HG03571 (cell line): ENCODE results near the gene ACVR2B.

Experiments
- ATAC-seq: cut with Tn5 transposase; IDR thresholded peaks from one replicate; pipeline ENCODE4 v1.9.1; 2021; ENCODE audit not compliant: unreplicated experiment

The ACVR2B gene

DNA sequence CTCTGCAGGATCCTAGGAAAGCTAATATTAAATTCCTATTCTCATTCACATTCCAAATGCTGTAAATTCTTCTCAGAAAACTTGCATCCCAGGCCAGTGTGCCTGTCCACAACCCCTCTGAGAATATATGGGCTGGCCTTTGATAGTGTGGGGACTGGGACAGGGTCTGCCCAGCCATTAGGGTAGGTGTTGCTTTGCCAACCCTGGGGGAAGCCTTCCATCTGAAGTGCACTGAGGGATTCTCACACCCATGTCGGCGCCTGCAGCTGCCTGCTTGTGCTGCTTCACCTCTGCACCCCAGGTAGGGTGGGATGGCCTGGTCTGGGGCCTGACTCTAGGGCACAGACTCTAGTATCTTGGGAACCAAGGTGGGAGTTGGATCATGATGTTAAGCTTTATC is 27.2 kb downstream of the ACVR2B start:
- no peak for ATAC-seq

DNA sequence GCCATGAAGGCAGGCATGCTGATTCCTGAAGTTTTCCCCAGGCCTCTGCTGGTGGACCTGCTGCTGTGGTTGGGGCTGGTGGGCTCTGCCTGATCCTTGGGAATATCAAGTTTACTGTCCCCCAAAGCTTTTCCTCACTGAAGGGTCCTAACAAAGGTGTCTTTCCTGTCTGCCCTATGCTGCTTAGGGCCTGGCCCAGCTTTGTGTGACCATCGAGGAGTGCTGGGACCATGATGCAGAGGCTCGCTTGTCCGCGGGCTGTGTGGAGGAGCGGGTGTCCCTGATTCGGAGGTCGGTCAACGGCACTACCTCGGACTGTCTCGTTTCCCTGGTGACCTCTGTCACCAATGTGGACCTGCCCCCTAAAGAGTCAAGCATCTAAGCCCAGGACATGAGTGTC is 29.3 kb downstream of the ACVR2B start:
- no peak for ATAC-seq

DNA sequence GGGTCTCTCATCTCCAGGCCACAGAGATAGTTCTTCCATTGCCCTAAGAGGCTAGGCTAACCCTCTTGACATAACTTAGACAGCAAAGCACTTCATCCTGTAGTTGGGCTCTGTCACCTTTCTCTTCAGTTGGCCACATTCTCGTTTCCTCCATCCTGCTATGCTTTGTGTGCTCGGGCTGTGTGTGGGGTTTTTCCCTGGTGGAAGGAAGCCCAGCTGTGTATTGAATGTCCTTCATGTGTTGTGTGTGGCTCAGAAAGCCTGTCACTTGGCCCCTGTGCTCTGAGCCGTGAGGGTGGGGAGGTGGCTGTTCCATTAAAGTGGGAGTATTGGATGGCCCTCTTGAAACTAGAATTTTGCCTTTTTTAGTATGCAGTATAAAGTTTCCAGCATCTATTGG is 33.6 kb downstream of the ACVR2B start:
- peak; percentile 93 for ATAC-seq

DNA sequence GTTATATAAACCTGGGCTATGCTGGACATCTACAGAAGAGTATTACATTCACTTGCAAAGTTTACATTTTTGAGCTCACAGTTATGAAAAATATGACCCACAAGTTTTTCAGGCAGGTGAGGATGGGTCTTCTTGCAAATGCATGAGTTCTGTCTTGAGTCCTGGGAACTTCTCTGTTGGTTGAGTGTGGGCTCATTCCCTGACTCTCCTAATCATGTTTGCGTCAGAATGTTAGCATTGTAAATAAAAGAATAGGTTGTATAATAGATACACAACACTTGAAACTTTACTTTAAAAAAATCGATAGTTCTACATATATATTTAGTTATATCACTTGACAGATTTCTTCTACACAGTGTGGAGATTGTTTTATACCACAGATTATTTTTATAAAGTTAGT is 35.3 kb downstream of the ACVR2B start:
- ATAC-seq, result no peak

DNA sequence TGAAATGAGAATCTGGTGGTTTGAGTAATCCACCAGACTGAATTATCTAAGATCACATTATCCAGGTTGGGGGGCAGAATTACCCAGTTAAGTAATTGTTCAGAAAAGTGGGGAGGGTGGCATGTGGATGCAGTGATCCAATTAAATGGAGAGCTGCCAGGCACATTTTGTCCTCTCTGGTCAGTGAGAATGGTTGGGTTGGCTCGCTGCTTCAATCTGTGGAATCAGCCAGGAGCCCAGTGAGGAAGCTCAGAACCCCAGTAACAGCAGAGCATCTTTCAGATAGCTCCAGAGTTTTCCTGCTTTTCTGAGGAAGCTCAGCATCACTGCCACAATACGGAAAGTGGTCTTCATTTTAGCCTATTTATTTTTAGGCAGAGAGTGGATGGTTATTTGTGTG is 36.1 kb downstream of the ACVR2B start:
- no peak for ATAC-seq

DNA sequence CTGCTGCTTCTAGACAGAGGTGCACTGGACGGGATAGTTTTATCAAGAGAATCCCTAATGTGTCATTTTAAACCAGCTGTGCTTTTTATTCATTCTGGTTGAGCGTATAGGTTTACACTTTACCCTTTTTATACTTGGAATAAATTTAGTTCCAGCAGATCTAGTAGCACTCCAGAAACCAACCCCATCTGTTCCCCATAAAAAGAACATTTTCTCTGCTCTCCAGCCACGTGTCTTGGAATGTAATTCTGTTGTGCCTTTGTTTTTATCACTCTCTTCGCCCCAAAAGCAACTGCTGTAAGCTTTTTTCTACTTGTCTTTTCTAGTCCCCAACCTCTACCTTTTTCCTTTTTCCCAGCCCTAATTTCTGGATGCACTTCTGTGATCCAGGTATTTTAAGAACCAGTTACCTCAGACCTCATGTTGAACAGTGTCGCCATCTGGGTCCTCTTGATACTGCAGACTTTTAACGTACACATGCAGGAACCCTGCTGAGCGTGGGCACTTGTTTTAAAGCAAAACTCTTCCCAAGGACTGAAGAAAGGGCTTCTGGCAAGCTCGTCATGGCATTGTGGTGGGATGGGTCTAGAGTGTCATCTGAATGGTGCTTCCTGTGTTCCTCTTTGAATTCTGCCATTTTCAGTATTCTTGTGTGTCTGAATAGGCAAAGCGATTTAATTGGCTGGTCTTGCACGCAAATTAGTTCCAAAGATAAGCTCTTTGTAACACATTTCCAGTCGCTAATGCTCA is 36.8 kb downstream of the ACVR2B start:
- no peak for ATAC-seq

DNA sequence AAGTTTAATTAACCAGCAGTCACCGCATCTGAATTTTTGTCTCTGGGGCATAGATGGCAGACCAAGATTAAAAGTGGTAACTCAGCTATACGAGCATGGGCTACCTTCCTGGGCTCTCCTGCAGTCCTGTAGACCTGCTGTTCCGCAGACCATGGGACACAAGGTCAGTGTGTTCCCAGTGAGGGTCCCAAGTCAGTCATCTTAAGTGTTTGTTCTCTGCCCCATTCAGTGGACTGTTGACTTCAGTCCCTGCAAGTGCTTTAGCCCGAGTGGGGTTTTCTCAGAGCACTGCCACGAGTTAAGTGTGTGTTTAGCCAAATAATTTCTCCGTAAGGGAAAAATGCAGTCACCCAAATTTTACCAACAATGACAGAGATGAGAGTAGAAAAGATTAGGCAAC is 37.5 kb downstream of the ACVR2B start:
- no peak for ATAC-seq

DNA sequence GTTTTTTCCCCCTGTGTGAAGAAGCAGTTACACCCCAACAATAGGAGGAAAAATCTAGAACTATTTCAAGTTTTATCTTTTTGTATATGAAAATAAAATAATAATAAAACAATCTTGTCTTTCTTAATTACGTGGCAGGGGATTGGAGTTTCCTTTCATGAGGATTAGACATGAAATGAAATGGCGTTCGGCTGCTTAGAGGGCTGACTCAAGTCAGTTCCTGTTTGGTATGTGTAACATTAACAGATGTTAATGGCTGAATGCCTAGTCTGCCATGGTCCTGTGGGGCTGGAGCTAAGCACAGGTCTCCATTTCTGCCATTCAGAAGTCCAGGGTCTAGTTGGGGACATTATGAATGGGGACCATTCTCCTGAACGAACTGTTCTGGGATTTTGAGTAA is 39.3 kb downstream of the ACVR2B start:
- ATAC-seq, result no peak

DNA sequence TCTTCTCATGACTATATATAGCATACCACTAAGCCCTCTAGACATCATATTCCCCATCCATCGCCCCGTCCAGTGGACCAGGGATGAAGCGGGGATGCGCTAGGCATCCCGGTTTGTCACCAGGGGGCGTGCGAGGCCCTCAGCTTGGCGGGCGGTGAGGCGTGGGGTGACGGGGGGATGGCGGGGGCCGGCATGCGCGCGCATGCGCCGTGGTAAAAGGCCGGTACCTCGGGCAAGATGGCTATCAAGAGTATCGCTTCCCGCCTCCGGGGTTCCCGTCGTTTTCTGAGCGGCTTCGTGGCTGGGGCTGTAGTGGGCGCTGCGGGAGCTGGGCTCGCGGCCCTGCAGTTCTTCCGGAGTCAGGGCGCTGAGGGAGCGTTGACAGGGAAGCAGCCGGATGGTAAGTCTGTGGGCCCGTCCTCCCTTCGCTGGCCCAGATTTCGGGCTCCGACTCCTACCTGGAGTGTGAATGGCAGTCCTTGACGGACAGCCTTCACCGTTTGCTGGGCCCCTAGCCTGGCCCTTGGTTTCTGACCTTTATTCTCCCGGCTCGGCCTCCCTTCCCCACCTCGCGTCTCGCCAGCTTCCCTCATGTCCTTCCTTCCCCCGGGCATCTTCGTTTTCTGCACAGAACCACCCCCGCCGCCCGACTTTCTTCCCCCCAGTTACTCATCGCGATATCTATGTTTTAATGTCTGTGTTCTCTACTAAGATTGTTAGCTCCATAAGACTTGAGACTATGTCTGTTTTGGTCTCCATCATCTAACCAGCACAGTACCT is 42.6 kb downstream of the ACVR2B start, which contains the start of gene EXOG:
Gene EXOG, plus strand, starts transcription at position 210 of the 780 bp plus-strand sequence. Its CDS starts 28 bp downstream, at position 238.
- peak; percentile 87 for ATAC-seq

DNA sequence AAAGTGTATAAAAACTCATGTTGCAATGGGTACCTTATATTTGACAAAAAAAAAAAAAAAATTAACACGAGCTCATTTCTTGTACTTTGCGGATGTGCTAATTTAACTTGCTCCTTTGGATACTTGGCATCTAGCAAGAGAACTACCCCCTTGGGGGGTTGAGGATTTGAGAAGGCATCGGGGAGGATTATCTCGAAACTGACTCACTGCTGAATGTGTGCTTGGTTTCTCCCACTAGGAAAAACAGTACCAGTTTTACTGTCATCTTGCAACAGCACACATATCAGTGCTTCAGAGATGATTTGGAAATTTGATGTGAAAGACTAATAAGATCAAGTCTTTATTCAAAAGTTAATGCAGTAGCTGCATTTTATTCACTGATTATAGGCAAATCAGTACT is 43.3 kb downstream of the ACVR2B start:
- ATAC-seq, result no peak

DNA sequence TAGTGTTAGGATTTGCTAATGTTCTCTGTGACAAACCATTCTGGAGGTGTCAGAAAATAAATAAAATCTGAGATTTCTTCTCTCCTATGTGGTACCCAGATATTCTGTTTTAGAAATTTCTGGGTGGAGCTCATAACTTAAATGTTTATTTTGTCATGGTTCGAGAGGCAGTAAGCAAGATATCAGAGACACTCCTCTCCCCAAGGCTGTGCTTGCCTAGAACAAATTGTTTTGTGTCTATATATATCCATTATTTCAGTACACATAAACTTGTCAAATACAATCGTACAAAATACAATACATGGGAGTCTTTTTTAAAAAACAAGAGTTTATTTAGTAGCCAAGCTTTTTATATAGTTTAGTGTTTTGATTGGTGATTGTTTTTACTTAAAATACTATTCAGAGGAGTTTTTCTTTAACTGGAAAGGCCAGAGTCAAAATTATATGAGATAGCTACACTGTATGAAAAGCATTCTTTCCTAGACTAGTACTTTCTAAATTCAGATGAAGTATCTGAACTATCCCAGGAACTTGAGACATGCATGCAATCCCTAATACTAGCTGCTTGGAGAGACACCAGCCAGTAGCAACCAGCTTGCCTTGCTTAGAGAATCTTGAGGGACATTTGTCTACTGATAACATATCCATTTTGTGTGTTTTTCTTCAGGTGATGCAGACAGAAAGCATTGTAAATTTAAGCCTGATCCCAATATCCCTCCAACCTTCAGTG is 47.2 kb downstream of the ACVR2B start:
- ATAC-seq, result no peak

DNA sequence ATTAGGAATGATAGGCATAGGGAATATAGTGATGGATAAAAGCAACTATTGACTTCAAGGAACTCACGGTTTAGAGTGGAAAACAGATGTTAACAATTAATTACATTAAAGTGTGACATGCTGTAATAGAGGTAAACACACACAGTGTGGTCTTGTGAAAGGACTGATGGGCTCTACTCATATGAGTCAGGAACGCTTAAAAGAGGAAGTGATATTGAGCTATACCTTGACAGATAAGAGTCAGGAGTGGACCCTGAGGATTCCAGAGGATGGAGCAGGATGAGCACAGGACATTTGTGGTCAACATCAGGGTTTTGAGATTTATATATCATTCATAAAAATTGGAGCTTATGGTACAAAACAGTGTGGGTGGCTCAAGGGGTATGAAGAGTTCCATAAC is 53.4 kb downstream of the ACVR2B start:
- ATAC-seq, result peak; percentile 97

DNA sequence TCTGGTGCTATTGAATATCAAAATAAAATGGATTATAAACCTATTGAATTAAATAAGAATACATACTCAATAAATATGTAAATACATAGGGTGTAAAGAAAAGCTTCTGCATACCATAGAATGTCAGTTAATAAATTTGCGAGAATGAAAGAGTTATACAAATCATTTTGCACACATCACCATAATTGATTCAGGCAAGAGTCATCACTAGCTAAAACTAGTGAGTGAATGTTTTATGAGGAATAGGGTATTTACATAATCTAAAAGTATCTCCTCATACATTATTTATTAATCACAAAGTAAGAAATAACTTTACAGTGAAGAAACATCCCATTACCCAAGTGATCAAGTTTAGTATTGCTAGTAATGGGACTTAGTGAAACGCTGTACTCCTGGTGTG is 56.0 kb downstream of the ACVR2B start:
- ATAC-seq, result no peak

DNA sequence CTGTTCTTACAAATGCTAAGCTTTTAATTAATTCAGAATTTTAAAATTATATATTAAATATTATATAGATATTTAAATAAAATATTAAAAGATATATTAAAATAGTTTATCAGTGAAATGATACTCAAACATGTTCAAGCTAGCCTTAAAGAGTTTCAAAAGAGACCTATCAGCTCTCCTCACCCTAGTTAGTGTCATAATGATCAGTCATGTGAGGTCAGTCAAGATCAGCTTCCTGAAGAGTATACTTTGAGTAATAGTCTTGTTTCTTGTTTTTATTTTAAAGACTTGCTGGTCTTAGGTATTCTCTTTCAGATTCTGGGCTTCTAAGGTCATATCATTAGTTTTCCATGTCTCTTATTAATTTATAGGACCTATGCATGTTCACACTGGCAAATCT is 56.9 kb downstream of the ACVR2B start:
- no peak for ATAC-seq

DNA sequence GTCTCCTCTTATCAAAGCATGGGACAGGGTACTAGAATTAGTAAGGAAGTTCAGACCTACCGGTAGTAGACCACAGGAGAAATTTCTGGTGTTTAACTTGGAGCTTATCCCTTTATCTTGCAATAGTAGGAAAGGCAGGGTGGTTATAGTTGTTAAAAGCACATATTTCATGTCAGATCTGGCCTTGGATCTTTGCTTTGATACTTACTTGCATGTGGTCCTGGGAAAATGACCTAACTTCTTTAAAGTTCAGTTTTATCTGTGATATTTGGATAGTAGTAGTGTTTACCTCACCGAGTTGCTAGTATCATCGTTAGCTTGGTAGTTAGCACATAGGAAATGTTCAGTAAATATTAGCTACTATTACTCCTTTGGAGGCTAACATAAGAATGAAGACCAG is 57.9 kb downstream of the ACVR2B start:
- ATAC-seq, result no peak

DNA sequence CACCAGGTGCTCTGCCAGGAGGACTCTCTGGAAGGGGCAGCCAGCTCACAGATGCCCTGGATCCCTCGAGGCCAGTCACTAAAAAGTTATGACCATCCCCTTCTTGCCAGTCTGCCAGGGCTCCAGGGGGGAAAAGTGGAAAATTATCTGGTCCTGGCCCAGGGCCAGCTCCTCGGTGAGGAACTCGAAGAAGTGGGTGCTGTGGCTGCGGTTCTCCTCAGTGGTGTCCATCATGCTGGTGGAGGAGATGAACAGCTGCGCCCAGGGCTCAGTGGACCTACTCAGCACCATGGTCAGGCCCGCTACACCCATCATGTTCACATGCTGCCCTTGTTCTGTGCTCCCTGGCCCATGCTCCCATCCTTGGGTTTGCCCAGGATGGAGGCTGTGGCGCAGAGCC is 61.7 kb downstream of the ACVR2B start:
- ATAC-seq, result no peak

DNA sequence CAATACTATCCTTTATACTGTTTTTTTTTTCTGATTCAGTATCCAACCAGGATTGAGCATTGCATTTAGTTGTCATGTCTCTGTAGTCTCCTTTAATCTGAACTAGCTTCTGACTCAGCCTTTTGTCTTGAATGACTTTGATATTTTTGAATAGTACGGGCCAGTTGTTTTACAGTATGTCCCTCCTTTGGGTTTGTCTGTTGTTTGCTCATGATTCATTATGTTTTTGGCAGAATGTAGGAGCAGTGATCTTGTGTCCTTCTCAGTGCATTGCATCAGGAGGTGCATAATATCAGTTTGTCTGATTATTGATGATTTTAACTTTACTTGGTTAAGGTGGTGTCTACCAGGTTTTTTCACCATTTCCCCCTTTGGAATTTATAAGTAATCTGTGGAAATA is 63.0 kb downstream of the ACVR2B start:
- no peak for ATAC-seq

DNA sequence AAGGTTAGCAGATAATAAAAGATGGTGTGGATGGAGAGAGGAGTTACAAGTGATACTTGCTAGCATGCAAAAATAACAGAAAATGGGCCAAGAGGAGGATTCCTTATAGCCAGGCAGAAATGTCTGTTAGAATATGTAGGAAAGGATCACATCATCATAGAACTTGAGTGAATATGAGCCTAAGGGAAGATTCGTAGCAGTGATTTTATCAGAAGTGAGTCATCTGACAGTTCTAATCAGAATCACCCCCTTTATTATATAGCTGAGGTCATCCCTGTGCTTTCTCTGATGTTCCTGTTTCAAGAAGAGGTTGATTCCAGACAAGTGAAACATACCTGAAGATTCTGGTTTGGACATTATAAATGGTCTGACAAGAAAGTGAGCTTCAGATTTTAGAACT is 65.3 kb downstream of the ACVR2B start:
- no peak for ATAC-seq

DNA sequence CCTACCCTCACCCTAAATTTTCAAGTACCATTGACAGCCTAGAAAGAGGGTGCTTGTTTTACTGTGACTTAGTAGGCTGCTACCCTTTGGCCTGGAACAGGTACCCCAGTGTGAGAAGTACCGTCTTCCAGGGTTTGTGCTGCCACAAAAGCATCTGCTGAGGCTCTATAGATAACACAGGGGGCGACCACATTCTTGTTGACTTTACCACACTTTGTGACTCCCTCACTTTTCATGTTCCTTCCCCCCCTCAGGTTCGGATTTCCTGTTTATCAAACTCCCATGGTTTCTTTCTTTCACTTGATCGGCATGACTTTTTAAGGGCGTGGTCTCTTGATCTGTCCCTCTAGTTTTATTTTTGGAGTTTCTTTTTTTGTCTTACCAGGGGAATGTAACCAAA is 66.0 kb downstream of the ACVR2B start:
- ATAC-seq, result no peak

DNA sequence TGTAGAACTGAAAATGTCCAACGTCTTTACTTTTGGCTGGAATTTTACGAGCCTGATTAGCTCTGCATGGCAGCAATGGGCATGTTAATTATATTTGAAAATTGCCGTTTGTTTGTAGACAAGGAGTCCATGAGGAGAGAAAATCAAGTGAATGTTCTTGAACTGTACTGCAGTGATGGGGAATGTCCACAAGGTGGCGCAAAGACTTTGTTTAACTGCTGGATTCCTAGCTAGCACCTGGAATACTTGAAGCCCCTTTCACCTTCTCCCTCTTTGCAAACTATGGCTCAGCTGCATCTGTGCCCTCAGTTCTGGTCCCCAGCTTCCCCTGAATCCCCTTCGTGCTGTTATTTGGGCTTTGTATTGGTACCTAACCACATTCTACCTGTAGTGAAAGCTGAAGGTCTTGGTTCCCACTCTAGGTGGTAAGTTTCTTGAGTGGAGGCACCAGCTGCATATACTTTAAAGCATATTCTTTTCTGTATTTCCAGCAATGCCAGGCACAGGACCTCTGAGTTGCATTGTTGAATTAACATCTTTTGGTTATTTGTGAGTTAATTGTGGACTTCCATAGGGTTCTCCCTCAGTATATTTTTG is 67.8 kb downstream of the ACVR2B start:
- no peak for ATAC-seq

DNA sequence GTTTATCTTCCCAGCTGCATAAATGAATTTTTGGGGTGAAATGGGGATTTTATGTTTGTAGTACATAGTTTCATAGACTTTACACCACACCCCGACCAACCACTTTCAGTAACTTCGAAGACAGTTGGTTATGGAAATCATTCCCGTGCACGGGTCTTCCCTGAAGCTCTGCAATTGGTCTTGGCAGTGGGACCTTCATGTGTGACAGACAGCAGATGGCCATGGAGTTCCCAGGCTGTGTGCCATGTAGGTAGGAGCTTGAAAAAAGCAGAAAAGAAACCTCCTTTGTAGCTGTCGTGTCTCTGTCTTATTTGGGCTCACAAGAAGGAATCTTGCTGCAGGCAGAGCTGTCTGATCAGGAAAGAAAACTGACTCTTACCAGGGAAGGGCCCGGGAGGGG is 68.3 kb downstream of the ACVR2B start:
- ATAC-seq, result no peak
